IMR-90 (cell line): Measurements from ENCODE around the gene LRRC18. TPM values are rescaled to one million over a fixed set of nuclear protein-coding genes. Genes with fewer than 3 reads are reported as not detected.

ENCODE experiments used
- ATAC-seq: fragments of 200-7000 bp; cut with Tn5 transposase; 2 replicates; pipeline ENCODE4 v1.9.1; 2020; ENCODE audit warnings: low read depth, mild to moderate bottlenecking, moderate library complexity
- BruUV-seq: library from RNA; stranded (reverse); fragments of 400-500 nt; replicated peaks from 2 replicates; lab custom pipeline; 2021; lab: Mats Ljungman, UMichigan
- CTCF ChIA-PET: fragments of 300-600 bp; formaldehyde crosslinking; extraction: SDS; loops from one replicate; lab custom pipeline; 2021; ENCODE audit warnings: antibody characterized with exemption; lab: Yijun Ruan, JAX
- POLR2A ChIA-PET: fragments of 300-600 bp; sonication (Branson Sonifier 250); formaldehyde crosslinking; loops from one replicate; lab custom pipeline; 2022; ENCODE audit warnings: antibody characterized with exemption; ENCODE audit not compliant: unreplicated experiment; lab: Charles Lee
- DNase-seq: peaks from one replicate; pipeline ENCODE4 v3.0.0; 2013
- H2AFZ ChIP-seq: replicated peaks from 2 replicates; pipeline ENCODE3; 2013; ENCODE audit warnings: low read length, mild to moderate bottlenecking; ENCODE audit not compliant: poor library complexity
- H2AK5ac ChIP-seq: 2 replicates; pipeline ENCODE4 v1.6.1; 2013; ENCODE audit warnings: low read depth, low read length, inconsistent platforms
- H2AK9ac ChIP-seq: replicated peaks from 2 replicates; pipeline ENCODE3; 2013; ENCODE audit warnings: mild to moderate bottlenecking, low read depth, low read length, moderate library complexity; ENCODE audit not compliant: poor library complexity
- H2BK120ac ChIP-seq: 2 replicates; pipeline ENCODE4 v1.6.1; 2013; ENCODE audit warnings: low read depth, low read length, inconsistent platforms
- H2BK15ac ChIP-seq: 3 replicates; pipeline ENCODE4 v1.6.1; 2013; ENCODE audit warnings: low read depth, low read length, inconsistent platforms
- H2BK20ac ChIP-seq: 2 replicates; pipeline ENCODE4 v1.6.1; 2013; ENCODE audit warnings: low read depth, mild to moderate bottlenecking, inconsistent platforms, low read length, moderate library complexity
- H2BK5ac ChIP-seq: 2 replicates; pipeline ENCODE4 v1.6.1; 2013; ENCODE audit warnings: mild to moderate bottlenecking, low read depth, low read length, inconsistent platforms; ENCODE audit not compliant: poor library complexity, severe bottlenecking
- H3K14ac ChIP-seq: replicated peaks from 2 replicates; pipeline ENCODE4 v1.6.1; 2013; ENCODE audit warnings: low read depth, low read length, inconsistent platforms
- H3K18ac ChIP-seq: 2 replicates; pipeline ENCODE4 v1.6.1; 2013; ENCODE audit warnings: low read depth, low read length, control low read depth
- H3K23ac ChIP-seq: 2 replicates; pipeline ENCODE4 v1.6.1; 2013; ENCODE audit warnings: low read depth, low read length, inconsistent platforms
- H3K27ac ChIP-seq: 2 replicates; pipeline ENCODE4 v1.5.1; 2013; ENCODE audit warnings: mild to moderate bottlenecking, control low read depth, low read length; ENCODE audit not compliant: insufficient read depth
- H3K27me3 ChIP-seq: 2 replicates; pipeline ENCODE4 v1.6.1; 2013; ENCODE audit warnings: low read length; ENCODE audit not compliant: control insufficient read depth, insufficient read depth
- H3K36me3 ChIP-seq: 2 replicates; pipeline ENCODE4 v1.6.1; 2013; ENCODE audit warnings: low read length, mixed read lengths; ENCODE audit not compliant: control insufficient read depth, insufficient read depth
- H3K4ac ChIP-seq: 2 replicates; pipeline ENCODE4 v1.6.1; 2013; ENCODE audit warnings: low read depth, low read length, inconsistent platforms
- H3K4me1 ChIP-seq: 2 replicates; pipeline ENCODE4 v1.6.1; 2013; ENCODE audit warnings: low read length, mixed read lengths; ENCODE audit not compliant: control insufficient read depth, insufficient read depth
- H3K4me2 ChIP-seq: 2 replicates; pipeline ENCODE4 v1.6.1; 2013; ENCODE audit warnings: low read depth, mild to moderate bottlenecking, control low read depth, low read length, moderate library complexity
- H3K4me3 ChIP-seq: 2 replicates; pipeline ENCODE4 v1.5.1; 2013; ENCODE audit warnings: low read depth, mild to moderate bottlenecking, control low read depth, low read length, moderate library complexity; ENCODE audit not compliant: insufficient read depth
- H3K56ac ChIP-seq: 2 replicates; pipeline ENCODE4 v1.6.1; 2013; ENCODE audit warnings: low read length, inconsistent platforms; ENCODE audit not compliant: insufficient read depth; ENCODE audit errors: extremely low read depth
- H3K79me1 ChIP-seq, 2 experiments: 2 replicates each; pipeline ENCODE4 v1.6.1; 2013; ENCODE audit warnings: low read length in 2 of 2, inconsistent platforms in 1 of 2, low read depth in 1 of 2
- H3K9ac ChIP-seq: 2 replicates; pipeline ENCODE4 v1.6.1; 2013; ENCODE audit warnings: low read depth, low read length, control low read depth
- H3K9me1 ChIP-seq: 2 replicates; pipeline ENCODE4 v1.6.1; 2013; ENCODE audit warnings: low read length, inconsistent platforms; ENCODE audit not compliant: insufficient read depth
- H3K9me3 ChIP-seq: 2 replicates; pipeline ENCODE4 v1.6.1; 2013; ENCODE audit warnings: low read length; ENCODE audit not compliant: control insufficient read depth, insufficient read depth
- H4K20me1 ChIP-seq: 2 replicates; pipeline ENCODE4 v1.6.1; 2013; ENCODE audit warnings: low read length, inconsistent platforms; ENCODE audit not compliant: insufficient read depth
- H4K5ac ChIP-seq: 2 replicates; pipeline ENCODE4 v1.6.1; 2013; ENCODE audit warnings: mild to moderate bottlenecking, low read depth, low read length, control low read depth
- H4K8ac ChIP-seq, 2 experiments: 2 replicates each; pipeline ENCODE4 v1.6.1; 2013; ENCODE audit warnings: low read depth in 2 of 2, low read length in 2 of 2, control low read depth in 1 of 2, inconsistent platforms in 1 of 2
- H4K91ac ChIP-seq: 2 replicates; pipeline ENCODE4 v1.6.1; 2013; ENCODE audit warnings: low read depth, low read length, inconsistent platforms; ENCODE audit not compliant: insufficient read depth
- CEBPB ChIP-seq: IDR thresholded peaks from 2 replicates; pipeline ENCODE4 v1.6.1; 2012; ENCODE audit warnings: low read depth, low read length, improper control_type of control experiment
- WGBS, 2 experiments: methylation state at CpG; one replicate each; pipeline versions ENCODE4 v1.1.5 to v1.1.7; 2013; ENCODE audit warnings: missing lambda C conversion rate in 2 of 2; ENCODE audit not compliant: insufficient read length in 1 of 2; ENCODE audit errors: extremely low coverage in 2 of 2; 5-methylcytosine and 5-hydroxymethylcytosine counted together
- dilution Hi-C: fragments of 300-500 bp; cut with HindIII; formaldehyde crosslinking; loops from one replicate; pipeline ENCODE4 v1.14.3; 2018; ENCODE audit warnings: low sequenced_read_pairs; ENCODE audit not compliant: unreplicated experiment
- in situ Hi-C: fragments of 300-500 bp; cut with MboI; formaldehyde crosslinking; loops from 3 replicates; pipeline ENCODE4 v1.14.3; 2019; ENCODE audit warnings: low sequenced_read_pairs, inconsistent platforms, mixed read lengths
- intact Hi-C: fragments of 100-400 bp; cut with micrococcal nuclease; formaldehyde crosslinking; loops from 2 replicates; pipeline ENCODE4 v1.10.0; 2022
- polyA plus RNA-seq, 3 experiments: library from polyadenylated mRNA; depleted of rRNA; stranded (reverse); fragments of >200 nt; gene quantifications; 2 replicates each; pipeline ENCODE4 v1.2.3, GENCODE V29; 2012; ENCODE audit warnings: low replicate concordance in 1 of 3
- total RNA-seq: library from RNA; depleted of rRNA; stranded (reverse); fragments of >200 nt; gene quantifications from 2 replicates; pipeline ENCODE4 v1.2.3, GENCODE V29; 2012
- TF ChIP-seq, protein P1 (sequence below): conservative IDR thresholded peaks from 2 replicates; pipeline ENCODE4 v1.5.1; 2012; ENCODE audit warnings: mild to moderate bottlenecking, low read depth, low read length, improper control_type of control experiment

Gene LRRC18
- total and polyA plus RNA-seq, 2 of the 4 experiments (the other 2 are of a cell fraction): not detected

DNA sequence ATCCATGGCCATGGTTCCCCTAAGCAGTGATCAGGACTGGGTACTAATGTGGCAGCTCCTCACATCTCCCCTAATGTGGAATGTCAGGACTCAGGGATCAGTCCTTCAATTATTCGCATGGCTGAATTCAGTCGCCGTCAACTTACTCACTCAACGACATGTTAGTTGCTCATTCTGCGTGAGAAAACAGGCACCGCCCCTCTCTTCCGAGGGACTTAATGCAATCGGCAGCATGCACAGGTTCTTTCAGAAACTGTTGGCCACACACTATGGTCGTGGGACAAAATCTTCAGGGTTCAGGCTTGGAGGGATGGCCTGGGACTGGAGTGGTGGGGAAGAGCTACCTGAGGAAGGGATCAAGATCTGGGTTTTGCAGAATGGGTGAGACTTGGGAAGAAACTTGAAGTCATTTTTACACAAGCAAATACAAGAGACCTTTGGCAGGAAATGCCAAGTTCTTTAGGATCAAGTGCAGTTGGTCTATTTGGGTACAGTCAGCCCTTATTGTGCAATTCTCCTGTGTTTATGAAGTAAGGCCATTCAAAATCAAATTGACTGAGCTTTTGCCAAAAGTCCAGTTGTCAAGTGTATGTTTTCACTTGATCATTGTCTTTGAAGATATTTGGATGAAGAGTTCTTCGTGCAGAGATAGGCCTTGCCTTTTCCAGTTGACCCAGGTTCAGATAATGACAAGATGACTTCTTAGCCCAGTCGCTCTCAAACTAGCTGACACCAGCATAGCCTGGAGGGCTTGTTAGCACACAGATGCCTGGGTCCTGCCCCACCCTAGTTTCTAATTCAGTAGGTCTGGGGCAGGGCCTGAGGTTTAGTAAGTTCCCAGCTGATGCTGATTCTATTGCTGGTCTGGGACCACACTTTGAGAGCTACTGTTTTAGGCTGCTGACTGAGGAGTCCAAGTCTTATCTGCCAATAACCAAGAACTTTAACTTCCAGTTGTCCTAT is 48.5 kb downstream of the LRRC18 start:
- POLR2A ChIA-PET: no interaction called here

More for the DNA sequence above, 48.5 kb downstream of the LRRC18 start:
- Histone ChIP-seq H2AK9ac (no peak overlapping the region), H3K36me3 (no peaks in the 10 kb centered on the region), H3K18ac (no peak overlapping the region), H2BK5ac (no peak overlapping the region), H3K79me1 (no peaks in the 10 kb centered on the region), H3K4me2 (no peak overlapping the region), H4K5ac (no peak overlapping the region), H3K9ac (no peak overlapping the region), H3K56ac (no peak overlapping the region), H3K9me1 (no peaks in the 10 kb centered on the region), H3K27me3 (no peaks in the 10 kb centered on the region; the same call in 1 of the 2 replicates), H3K23ac (no peak overlapping the region), H4K91ac (no peak overlapping the region), H4K20me1 (no peaks in the 10 kb centered on the region), H3K27ac (no peak overlapping the region), H3K4ac (no peak overlapping the region), H3K4me1 (no peaks in the 10 kb centered on the region), H2BK120ac (no peak overlapping the region), H4K8ac (no peak overlapping the region), H2AFZ (no peak overlapping the region), H2BK15ac (no peak overlapping the region), H3K14ac (no peak overlapping the region), H3K4me3 (no peak overlapping the region), H3K9me3 (no peaks in the 10 kb centered on the region), H2AK5ac (no peak overlapping the region), H2BK20ac (no peak overlapping the region)
- dilution Hi-C loops (no loop called here), in situ Hi-C loops (no loop called here), intact Hi-C loops (no loop called here)
- no TSS peak for BruUV-seq
- ATAC-seq: no peak
- WGBS, 2 experiments: 90% methylated on average over 8 of the region's 11 CpGs; no CpG with 5 or more reads in 1 of the 2 experiments
- no peak for DNase-seq
- TF ChIP-seq CEBPB: peak; percentile 46; the same call in 1 of the 2 replicates
- TF ChIP-seq, protein P1, sequence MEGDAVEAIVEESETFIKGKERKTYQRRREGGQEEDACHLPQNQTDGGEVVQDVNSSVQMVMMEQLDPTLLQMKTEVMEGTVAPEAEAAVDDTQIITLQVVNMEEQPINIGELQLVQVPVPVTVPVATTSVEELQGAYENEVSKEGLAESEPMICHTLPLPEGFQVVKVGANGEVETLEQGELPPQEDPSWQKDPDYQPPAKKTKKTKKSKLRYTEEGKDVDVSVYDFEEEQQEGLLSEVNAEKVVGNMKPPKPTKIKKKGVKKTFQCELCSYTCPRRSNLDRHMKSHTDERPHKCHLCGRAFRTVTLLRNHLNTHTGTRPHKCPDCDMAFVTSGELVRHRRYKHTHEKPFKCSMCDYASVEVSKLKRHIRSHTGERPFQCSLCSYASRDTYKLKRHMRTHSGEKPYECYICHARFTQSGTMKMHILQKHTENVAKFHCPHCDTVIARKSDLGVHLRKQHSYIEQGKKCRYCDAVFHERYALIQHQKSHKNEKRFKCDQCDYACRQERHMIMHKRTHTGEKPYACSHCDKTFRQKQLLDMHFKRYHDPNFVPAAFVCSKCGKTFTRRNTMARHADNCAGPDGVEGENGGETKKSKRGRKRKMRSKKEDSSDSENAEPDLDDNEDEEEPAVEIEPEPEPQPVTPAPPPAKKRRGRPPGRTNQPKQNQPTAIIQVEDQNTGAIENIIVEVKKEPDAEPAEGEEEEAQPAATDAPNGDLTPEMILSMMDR: no peak
- CTCF ChIA-PET: interaction anchor here (0.6 to 0.8 kb wide), 2 partner anchors 285 to 570 kb away, joined by 3 read pairs; no protein-coding TSS in a partner anchor
